OCI-LY3 (cell line): Measurements from ENCODE around the gene CUBN.

Experiments
- H2AFZ ChIP-seq: fragments of 200-600, 300-600 bp; shearing (Covaris generic); 2 replicates; pipeline ENCODE4 v1.6.0; 2014; ENCODE audit warnings: antibody characterized with exemption, low read depth, low read length
- H3K27ac ChIP-seq: fragments of 200-600, 300-600 bp; sonication (generic); 2 replicates; pipeline ENCODE4 v1.5.1; 2014; ENCODE audit warnings: mild to moderate bottlenecking, low read length, moderate library complexity, mixed read lengths
- H3K27me3 ChIP-seq: fragments of 200-600, 300-600 bp; sonication (generic); 2 replicates; pipeline ENCODE4 v1.6.1; 2014; ENCODE audit warnings: low read depth, low read length, mixed read lengths
- H3K36me3 ChIP-seq: fragments of 200-600, 300-600 bp; sonication (generic); replicated peaks from 2 replicates; pipeline ENCODE3; 2014; ENCODE audit warnings: low read depth, low read length, mixed read lengths
- H3K4me1 ChIP-seq: fragments of 300-600, 200-600 bp; sonication (generic); 2 replicates; pipeline ENCODE4 v1.6.1; 2014; ENCODE audit warnings: low read length, mixed read lengths
- H3K4me2 ChIP-seq: fragments of 200-600, 300-600 bp; sonication (generic); 2 replicates; pipeline ENCODE4 v1.6.1; 2014; ENCODE audit warnings: low read length, mixed read lengths
- H3K4me3 ChIP-seq: fragments of 300-600, 200-600 bp; sonication (generic); 2 replicates; pipeline ENCODE4 v1.5.1; 2014; ENCODE audit warnings: antibody characterized with exemption, mild to moderate bottlenecking, low read length, moderate library complexity
- H3K79me2 ChIP-seq: fragments of 300-600, 200-600 bp; shearing (Covaris generic); 2 replicates; pipeline ENCODE4 v1.6.1; 2014; ENCODE audit warnings: mild to moderate bottlenecking, low read length, mixed read lengths
- H3K9ac ChIP-seq: fragments of 300-600, 200-600 bp; shearing (Covaris generic); 2 replicates; pipeline ENCODE4 v1.6.0; 2014; ENCODE audit warnings: mild to moderate bottlenecking, low read length, moderate library complexity
- H3K9me3 ChIP-seq: fragments of 200-600, 300-600 bp; shearing (Covaris generic); 2 replicates; pipeline ENCODE4 v1.6.1; 2014; ENCODE audit warnings: low read length, mixed read lengths; ENCODE audit not compliant: insufficient read depth
- H4K20me1 ChIP-seq: fragments of 200-600, 300-600 bp; sonication (generic); 2 replicates; pipeline ENCODE4 v1.6.1; 2016; ENCODE audit warnings: low read length, mixed read lengths; ENCODE audit not compliant: insufficient read depth
- EZH2phosphoT487 ChIP-seq: fragments of 200-600 bp; shearing (Covaris generic); IDR thresholded peaks from 2 replicates; pipeline ENCODE4 v1.6.1; 2018; ENCODE audit warnings: antibody characterized with exemption, mixed run types, low read depth
- TF ChIP-seq, protein P1 (sequence below): fragments of 200-600, 300-600 bp; sonication (generic); IDR thresholded peaks from 2 replicates; pipeline ENCODE4 v1.5.1; 2014; ENCODE audit warnings: antibody characterized with exemption, low read length, low read depth

The CUBN gene

GRCh38 chr10:16891375-16892313 lies 238.0 kb downstream of the CUBN start:
- Histone ChIP-seq H3K9ac (peak overlapping the region; percentile 17; the same call in 1 of the 2 replicates), H2AFZ (peak overlapping the region; percentile 77; the same call in 1 of the 2 replicates), H3K27ac (no peak overlapping the region), H3K4me1 (peaks cover 6% of the 10 kb centered on the region; the same call in 1 of the 2 replicates), H3K79me2 (no peaks in the 10 kb centered on the region), H3K4me3 (peak overlapping the region; percentile 72), H3K9me3 (no peaks in the 10 kb centered on the region), H3K27me3 (no peaks in the 10 kb centered on the region), H3K4me2 (peak overlapping the region; percentile 47), H4K20me1 (no peaks in the 10 kb centered on the region), H3K36me3 (no peaks in the 10 kb centered on the region)
- TF ChIP-seq EZH2phosphoT487, result no peak
- TF ChIP-seq, protein P1, sequence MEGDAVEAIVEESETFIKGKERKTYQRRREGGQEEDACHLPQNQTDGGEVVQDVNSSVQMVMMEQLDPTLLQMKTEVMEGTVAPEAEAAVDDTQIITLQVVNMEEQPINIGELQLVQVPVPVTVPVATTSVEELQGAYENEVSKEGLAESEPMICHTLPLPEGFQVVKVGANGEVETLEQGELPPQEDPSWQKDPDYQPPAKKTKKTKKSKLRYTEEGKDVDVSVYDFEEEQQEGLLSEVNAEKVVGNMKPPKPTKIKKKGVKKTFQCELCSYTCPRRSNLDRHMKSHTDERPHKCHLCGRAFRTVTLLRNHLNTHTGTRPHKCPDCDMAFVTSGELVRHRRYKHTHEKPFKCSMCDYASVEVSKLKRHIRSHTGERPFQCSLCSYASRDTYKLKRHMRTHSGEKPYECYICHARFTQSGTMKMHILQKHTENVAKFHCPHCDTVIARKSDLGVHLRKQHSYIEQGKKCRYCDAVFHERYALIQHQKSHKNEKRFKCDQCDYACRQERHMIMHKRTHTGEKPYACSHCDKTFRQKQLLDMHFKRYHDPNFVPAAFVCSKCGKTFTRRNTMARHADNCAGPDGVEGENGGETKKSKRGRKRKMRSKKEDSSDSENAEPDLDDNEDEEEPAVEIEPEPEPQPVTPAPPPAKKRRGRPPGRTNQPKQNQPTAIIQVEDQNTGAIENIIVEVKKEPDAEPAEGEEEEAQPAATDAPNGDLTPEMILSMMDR, result peak; percentile 45

DNA sequence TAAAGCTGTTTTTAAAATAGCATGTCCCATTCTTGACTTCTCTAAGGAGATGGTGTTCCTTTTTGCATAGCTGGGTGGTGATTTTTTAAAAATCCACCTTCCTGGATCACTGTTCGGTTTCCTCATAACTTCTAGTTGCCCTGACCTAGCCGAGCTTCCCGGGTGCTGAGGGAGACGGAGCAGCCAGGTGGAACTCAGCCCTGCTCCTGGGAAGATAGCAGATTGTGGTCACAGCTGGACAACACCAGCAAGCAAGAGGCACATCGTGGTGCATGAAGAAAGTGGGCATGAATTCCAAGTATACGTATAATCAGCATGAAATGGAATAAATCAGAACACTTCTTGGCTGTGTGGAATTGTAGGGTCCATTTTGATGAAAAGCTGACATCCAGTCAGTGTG lies 238.9 kb downstream of the CUBN start:
- Histone ChIP-seq H3K9me3 (no peaks in the 10 kb centered on the region), H4K20me1 (no peaks in the 10 kb centered on the region), H3K79me2 (no peaks in the 10 kb centered on the region), H3K27me3 (no peaks in the 10 kb centered on the region), H3K27ac (no peak overlapping the region), H3K9ac (no peak overlapping the region), H3K4me1 (peaks cover 6% of the 10 kb centered on the region; the same call in 1 of the 2 replicates), H3K4me3 (no peak overlapping the region), H2AFZ (no peak overlapping the region), H3K36me3 (no peaks in the 10 kb centered on the region), H3K4me2 (no peak overlapping the region)
- TF ChIP-seq, protein P1, result no peak
- TF ChIP-seq EZH2phosphoT487, result no peak

DNA sequence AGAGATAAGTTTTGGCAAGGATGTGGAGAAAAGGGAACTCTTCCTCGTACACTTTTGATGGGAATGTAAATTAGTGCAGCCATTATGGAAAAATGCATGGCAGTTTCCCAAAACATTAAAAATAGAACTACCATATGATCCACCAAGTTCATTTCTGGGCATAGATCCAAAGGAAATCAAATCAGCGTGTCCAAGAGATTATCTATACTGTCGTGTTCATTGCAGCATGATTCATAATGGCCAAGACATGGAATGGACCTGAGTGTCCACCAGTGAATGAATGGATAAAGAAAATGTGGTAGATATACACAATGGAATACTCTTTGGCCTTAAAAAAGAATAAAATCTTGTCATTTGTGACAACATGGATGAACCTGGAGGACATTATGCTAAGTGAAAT lies 242.0 kb downstream of the CUBN start:
- no peaks in the 10 kb centered on the region for H3K79me2 ChIP-seq
- no peak overlapping the region for H3K4me3 ChIP-seq
- no peak overlapping the region for H3K4me2 ChIP-seq
- H3K9me3 ChIP-seq, result no peaks in the 10 kb centered on the region
- no peaks in the 10 kb centered on the region for H4K20me1 ChIP-seq
- H3K27ac ChIP-seq, result no peak overlapping the region
- peaks cover 6% of the 10 kb centered on the region; the same call in 1 of the 2 replicates for H3K4me1 ChIP-seq
- TF ChIP-seq, protein P1, result no peak
- TF ChIP-seq EZH2phosphoT487, result no peak
- H3K27me3 ChIP-seq, result no peaks in the 10 kb centered on the region
- no peaks in the 10 kb centered on the region for H3K36me3 ChIP-seq
- H3K9ac ChIP-seq, result no peak overlapping the region
- no peak overlapping the region for H2AFZ ChIP-seq

DNA sequence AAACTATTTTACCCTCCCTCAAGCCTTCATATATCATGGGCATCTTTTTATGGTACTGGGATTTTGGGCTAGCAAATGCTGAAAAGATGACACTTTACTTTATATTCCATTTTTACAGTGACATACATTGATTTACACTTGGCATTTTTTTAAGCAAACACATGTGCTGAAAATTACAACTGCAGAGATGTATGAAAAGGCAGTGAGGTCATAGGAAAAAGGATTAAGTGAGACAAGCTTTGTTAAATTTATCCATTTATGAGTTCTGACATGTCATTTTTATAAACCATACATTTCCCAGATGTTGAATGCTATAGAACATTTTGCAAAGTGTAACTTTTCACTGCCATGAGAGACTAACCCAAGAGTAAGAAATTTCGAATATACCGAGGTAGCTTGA lies 243.6 kb downstream of the CUBN start:
- no peak overlapping the region for H3K9ac ChIP-seq
- no peaks in the 10 kb centered on the region for H3K79me2 ChIP-seq
- H3K4me3 ChIP-seq, result no peak overlapping the region
- H3K27me3 ChIP-seq, result no peaks in the 10 kb centered on the region
- H3K27ac ChIP-seq, result no peak overlapping the region
- no peak overlapping the region for H2AFZ ChIP-seq
- no peaks in the 10 kb centered on the region for H3K9me3 ChIP-seq
- TF ChIP-seq EZH2phosphoT487, result no peak
- TF ChIP-seq, protein P1, result no peak
- H3K4me2 ChIP-seq, result no peak overlapping the region
- H4K20me1 ChIP-seq, result no peaks in the 10 kb centered on the region
- no peaks in the 10 kb centered on the region for H3K36me3 ChIP-seq
- peaks cover 6% of the 10 kb centered on the region; the same call in 1 of the 2 replicates for H3K4me1 ChIP-seq
